Adrenal gland (tissue), 12 donors: ENCODE data around the gene NSMF. TPM values are rescaled to one million over a fixed set of nuclear protein-coding genes. Genes with fewer than 3 reads are reported as not detected.

Source experiments
- DNase-seq, 7 donors: peaks; one replicate each; pipeline ENCODE4 v3.0.0-alpha.2; 2019 to 2020
- H3K27ac ChIP-seq, 5 donors: fragments of 200-600 bp; sonication (generic) in 4 of 5; 1 replicate in 3 of 5; 2 replicates in 2 of 5; pipeline versions ENCODE4 v1.5.1 to v1.8.0; 2016 to 2020; ENCODE audit warnings: mild to moderate bottlenecking in 1 of 5
- H3K27me3 ChIP-seq: fragments of 200-600 bp; 2 replicates; pipeline ENCODE4 v1.8.0; 2021
- H3K36me3 ChIP-seq, 2 donors: fragments of 200-600 bp; replicated peaks in 1 of 2; 1 replicate in 1 of 2; 2 replicates in 1 of 2; pipeline versions ENCODE4 v1.5.1 to v1.8.0; 2018 to 2022
- H3K4me1 ChIP-seq, 2 donors: fragments of 200-600 bp; replicated peaks in 1 of 2; 1 replicate in 1 of 2; 2 replicates in 1 of 2; pipeline versions ENCODE4 v1.5.1 to v1.8.0; 2018 to 2021
- H3K4me3 ChIP-seq, 4 donors: fragments of 200-600 bp; sonication (generic) in 3 of 4; one replicate each; pipeline ENCODE4 v1.5.1; 2016 to 2018
- H3K9me3 ChIP-seq, 3 donors: fragments of 200-600 bp; sonication (generic) in 1 of 3; replicated peaks in 1 of 3; 1 replicate in 2 of 3; 2 replicates in 1 of 3; pipeline versions ENCODE4 v1.5.1 to v1.8.0; 2016 to 2021
- CTCF ChIP-seq, 6 experiments: fragments of 450-650 bp in 4 of 6; fragments of 200-600 bp in 2 of 6; sonication (generic) in 1 of 6; IDR thresholded peaks; 1 replicate in 5 of 6; 2 replicates in 1 of 6; pipeline versions ENCODE4 v1.5.1 to v1.8.0; 2016 to 2021; ENCODE audit warnings: antibody characterized with exemption in 6 of 6, mild to moderate bottlenecking in 2 of 6, moderate library complexity in 1 of 6
- POLR2A ChIP-seq, 2 donors: fragments of 450-650 bp; IDR thresholded peaks; one replicate each; pipeline ENCODE4 v1.6.1; 2017; ENCODE audit warnings: antibody characterized with exemption in 2 of 2, mild to moderate bottlenecking in 2 of 2, moderate library complexity in 1 of 2
- WGBS, 4 donors: extraction: QIAGEN DNeasy Blood & Tissue Kit in 2 of 4; methylation state at CpG; one replicate each; pipeline versions ENCODE4 v1.1.5 to v1.1.7; 2013 to 2017; 5-methylcytosine and 5-hydroxymethylcytosine counted together
- intact Hi-C, 2 donors: fragments of 100-400 bp; cut with DNase I; formaldehyde crosslinking; loops; one replicate each; pipeline versions ENCODE4 v1.14.1 to v1.15.0; 2022 to 2023
- polyA plus RNA-seq, 3 donors: library from polyadenylated mRNA; stranded (reverse); fragments of 200-250 nt in 2 of 3; fragments of 350-450 nt in 1 of 3; fragmentation: Illumina TruSeq in 1 of 3; extraction: RNeasy Lipid Tissue Mini Kit (QIAGEN cat#74804) in 1 of 3; gene quantifications; one replicate each; pipeline ENCODE4 v1.2.3, GENCODE V29; 2013 to 2014
- total RNA-seq, 9 donors: library from RNA; depleted of rRNA in 4 of 9; stranded (reverse); fragments of >200 nt in 4 of 9; fragments of 120-200 nt in 1 of 9; fragmentation: NEBNext Ultra II Directional in 1 of 9; extraction: Animal tissue kit (Norgen Biotek cat#: 25700) in 1 of 9; gene quantifications; one replicate each; pipeline versions ENCODE4 v1.1.0 to v1.2.4, GENCODE V29; 2013 to 2023
- donor health status: healthy with polysubstance abuse.
- donor health status: Bipolar disorder and iron deficiency.
- donor health status: DM: yes; HTN: yes; CAD: no.
- donor health status: DM: no; HTN: no; CAD: no.
- donor health status: DM: no; HTN: no; CAD: no.
- donor health status: DM: yes; HTN: yes; CAD: no.

The NSMF gene
- total and polyA plus RNA-seq, 12 donors = 8.7 to 118 (median 25.9) TPM

DNA sequence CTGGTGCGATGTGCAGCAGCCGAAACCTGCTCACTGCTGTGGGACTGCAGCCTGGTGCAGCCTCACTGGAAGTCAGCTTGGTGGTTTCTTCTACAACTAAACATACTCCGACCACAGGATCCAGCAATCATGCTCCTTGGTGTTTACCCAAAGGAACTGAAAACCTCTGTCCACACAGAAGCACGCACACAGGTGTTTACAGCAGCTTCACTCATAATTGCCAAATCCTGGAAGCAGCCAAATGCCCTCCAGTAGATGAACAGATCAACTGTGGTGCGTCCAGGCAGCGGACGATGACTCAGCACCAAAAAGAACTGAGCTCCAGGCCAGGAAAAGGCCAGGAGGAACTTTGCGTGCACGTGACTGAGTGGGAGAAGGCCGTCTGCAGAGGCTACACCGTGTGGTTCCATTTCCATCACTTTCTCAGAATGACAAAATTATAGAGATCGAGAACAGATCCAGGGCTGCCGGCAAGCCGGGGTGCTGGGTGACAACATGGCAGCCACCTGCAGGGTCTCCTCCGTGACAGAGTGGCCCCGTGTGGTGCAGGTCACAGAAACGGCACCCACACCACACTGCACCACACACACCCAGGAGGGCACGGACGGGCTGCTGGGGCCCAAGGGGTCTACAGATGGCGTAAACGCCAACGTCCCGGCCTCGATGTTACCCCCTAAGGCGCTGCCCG, 23.1 kb upstream of the NSMF start:
- H3K9me3 ChIP-seq = no peaks in the 10 kb centered on the region
- TF ChIP-seq CTCF (IDR thresholded peaks at IDR 0.05) (no peak), POLR2A (IDR thresholded peaks at IDR 0.05) (no peak)
- 59 to 65% (median 62%) methylated on average over 24 to 26 of the region's 26 CpGs for WGBS, 4 donors
- no peaks in the 10 kb centered on the region for H3K27me3 ChIP-seq
- peak overlapping the region in 2 of 5 donors; percentile 64 to 78 for H3K27ac ChIP-seq
- intact Hi-C loops = no loop called here
- DNase-seq = peak; percentile 72 to 91 (median 87)
- no peak overlapping the region for H3K4me3 ChIP-seq
- H3K4me1 ChIP-seq = peaks cover 11 to 16% of the 10 kb centered on the region in 2 donors
- no peaks in the 10 kb centered on the region for H3K36me3 ChIP-seq

DNA sequence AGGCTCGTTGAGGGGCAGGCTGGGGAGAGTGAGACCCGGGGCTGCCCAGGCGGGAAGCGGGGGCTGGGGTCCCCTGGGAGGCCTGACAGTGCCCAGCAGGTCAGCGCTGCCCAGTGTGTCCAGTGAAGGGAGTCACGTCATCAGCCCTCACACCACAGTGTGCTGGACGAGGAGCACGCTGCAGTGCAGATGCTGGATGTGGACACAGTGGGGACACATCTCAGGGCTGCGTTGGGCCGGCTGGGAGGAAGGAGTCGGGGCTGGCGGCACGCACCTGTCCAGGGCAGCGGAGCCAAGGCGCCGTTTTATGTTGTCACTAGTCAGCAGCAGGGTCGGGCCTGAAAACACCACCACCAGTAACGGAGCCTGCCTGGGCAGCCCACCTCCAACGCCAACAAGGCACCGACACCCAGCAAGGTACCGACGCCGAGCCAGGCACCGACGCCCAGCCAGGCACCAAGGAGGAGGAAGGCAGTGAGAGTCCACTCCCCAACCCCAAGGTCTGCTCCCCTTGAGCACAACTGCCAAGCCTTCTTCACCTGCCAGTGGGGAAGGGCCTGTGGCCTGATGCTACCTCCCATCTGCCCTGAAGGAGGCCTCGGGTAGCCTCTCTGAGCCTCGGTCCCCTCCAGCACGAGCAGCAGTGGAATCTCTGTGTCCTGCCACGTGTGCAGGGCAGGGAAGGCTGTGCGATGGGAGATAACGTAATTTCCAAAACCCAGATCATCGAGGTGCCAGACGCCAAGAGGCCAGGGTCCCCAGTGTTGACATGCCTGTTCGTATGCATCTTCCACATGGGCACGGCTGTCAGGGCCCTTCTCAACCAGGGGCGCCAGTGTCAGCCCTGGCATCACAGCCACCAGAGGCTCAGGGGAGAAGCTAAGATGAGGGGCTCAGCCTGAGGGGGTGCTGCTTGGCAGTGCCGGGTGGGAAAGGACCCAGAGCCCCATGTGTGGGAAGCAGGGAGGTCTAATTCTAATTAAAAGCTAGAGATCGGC, 21.9 kb upstream of the NSMF start:
- H3K27ac ChIP-seq = peak overlapping the region in 1 of 5 donors; percentile 64
- no peaks in the 10 kb centered on the region for H3K36me3 ChIP-seq
- no peaks in the 10 kb centered on the region for H3K27me3 ChIP-seq
- H3K4me3 ChIP-seq = no peak overlapping the region
- intact Hi-C loops = no loop called here
- no peaks in the 10 kb centered on the region for H3K9me3 ChIP-seq
- 90 to 95% (median 94%) methylated on average over 15 to 38 of the region's 38 CpGs for WGBS, 4 donors
- DNase-seq = peak in 1 of 7 donors; percentile 14
- H3K4me1 ChIP-seq = peaks cover 11 to 16% of the 10 kb centered on the region in 2 donors
- TF ChIP-seq POLR2A (IDR thresholded peaks at IDR 0.05) (no peak), CTCF (IDR thresholded peaks at IDR 0.05) (no peak)

DNA sequence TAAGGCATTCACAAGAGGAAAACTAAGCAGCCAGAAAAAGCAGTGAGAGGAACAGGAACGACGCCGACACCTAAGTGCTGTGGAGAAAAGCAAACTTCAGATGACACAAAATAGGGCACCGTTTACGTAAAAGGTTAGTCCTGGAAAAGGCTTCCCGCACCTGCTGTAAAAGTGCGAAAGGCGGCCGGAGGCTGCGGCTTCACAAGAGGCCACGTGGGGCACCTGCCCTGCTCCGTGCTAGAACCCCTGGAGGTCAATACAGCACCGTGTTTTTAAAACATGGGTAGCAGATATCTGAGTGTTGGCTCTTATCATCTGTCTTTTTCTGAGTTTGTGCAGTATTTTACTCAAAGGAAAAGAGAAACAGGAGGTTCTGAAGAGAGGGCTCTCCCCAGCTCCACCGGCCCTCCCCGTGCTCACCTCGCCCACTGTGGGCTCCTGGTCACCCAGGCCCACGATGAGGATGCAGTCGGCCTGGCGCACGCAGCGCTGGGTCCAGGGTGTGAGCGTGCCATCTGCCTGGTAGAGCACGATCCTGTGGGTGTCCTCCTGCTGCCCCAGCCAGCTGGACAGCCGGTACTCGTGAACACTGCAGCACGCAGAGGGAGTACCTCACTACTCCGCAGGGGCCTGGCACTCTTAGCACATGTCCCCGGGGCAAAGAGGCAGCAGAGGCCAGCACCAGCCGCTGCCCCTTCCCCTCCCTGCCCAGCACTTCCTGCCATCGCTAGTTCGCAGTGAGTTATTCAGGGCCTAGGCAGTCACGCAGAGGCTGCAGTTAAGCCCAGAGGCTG, 21.0 kb upstream of the NSMF start:
- TF ChIP-seq POLR2A (IDR thresholded peaks at IDR 0.05) (no peak), CTCF (IDR thresholded peaks at IDR 0.05) (no peak)
- Histone ChIP-seq H3K4me1 (peaks cover 11 to 16% of the 10 kb centered on the region in 2 donors), H3K9me3 (peaks cover 0 to 5% (median 0%) of the 10 kb centered on the region in 3 donors), H3K27me3 (no peaks in the 10 kb centered on the region), H3K27ac (no peak overlapping the region), H3K4me3 (no peak overlapping the region), H3K36me3 (no peaks in the 10 kb centered on the region)
- DNase-seq = peak in 2 of 7 donors; percentile 16 to 22
- intact Hi-C loops = no loop called here
- 86 to 93% (median 90%) methylated on average over 17 to 32 of the region's 32 CpGs for WGBS, 4 donors
